GM12878 (cell line): Measurements from ENCODE around the gene CHMP6. TPM values are rescaled to one million over a fixed set of nuclear protein-coding genes. Genes with fewer than 3 reads are reported as not detected.

Experiments
- ATAC-seq: fragments of 200-7000 bp; cut with Tn5 transposase; 3 replicates; pipeline ENCODE4 v1.9.1; 2020; ENCODE audit warnings: mild to moderate bottlenecking, moderate library complexity
- BruUV-seq: library from RNA; stranded (reverse); fragments of 400-500 nt; replicated peaks from 2 replicates; lab custom pipeline; 2021; lab: Mats Ljungman, UMichigan
- CTCF ChIA-PET: fragments of 300-600 bp; sonication (Branson Sonifier 250); formaldehyde crosslinking; extraction: SDS; loops from one replicate; lab custom pipeline; 2021; ENCODE audit warnings: inconsistent platforms; lab: Yijun Ruan, JAX
- POLR2A ChIA-PET: fragments of 350-600 bp; formaldehyde crosslinking; extraction: SDS; loops from one replicate; lab custom pipeline; 2021; ENCODE audit warnings: inconsistent platforms; lab: Charles Lee
- RAD21 ChIA-PET: fragments of 300-600 bp; sonication (Branson Sonifier 250); formaldehyde crosslinking; loops from one replicate; lab custom pipeline; 2023; ENCODE audit warnings: antibody characterized with exemption; ENCODE audit not compliant: unreplicated experiment; lab: Charles Lee
- SMC1A ChIA-PET: fragments of 300-600 bp; sonication (Branson Sonifier 250); formaldehyde crosslinking; loops from one replicate; lab custom pipeline; 2023; ENCODE audit not compliant: unreplicated experiment, uncharacterized antibody; lab: Charles Lee
- DNase-seq: peaks from one replicate; pipeline ENCODE4 v3.0.0-alpha.2; 2011; ENCODE audit warnings: low read depth, low spot score
- FAIRE-seq: peaks from 3 replicates; lab custom pipeline; 2011; peaks lifted over from hg19 to GRCh38; lab: Jason Lieb, UNC
- H2AFZ ChIP-seq: 2 replicates; pipeline ENCODE4 v1.6.0; 2011; ENCODE audit warnings: low read depth, low read length, control low read depth; ENCODE audit not compliant: control insufficient read depth
- H3K27ac ChIP-seq: 2 replicates; pipeline ENCODE4 v1.5.1; 2011; ENCODE audit warnings: control low read depth; ENCODE audit not compliant: control insufficient read depth, insufficient read depth
- H3K27me3 ChIP-seq, 2 experiments: replicated peaks in 1 of 2; 2 replicates each; pipeline versions ENCODE4 v1.6.0 to v1.6.1; 2011; ENCODE audit warnings: low read length in 1 of 2; ENCODE audit not compliant: control insufficient read depth in 2 of 2, insufficient read depth in 2 of 2
- H3K36me3 ChIP-seq, 2 experiments: 2 replicates each; pipeline ENCODE4 v1.5.1; 2011; ENCODE audit warnings: low read length in 1 of 2; ENCODE audit not compliant: control insufficient read depth in 2 of 2, insufficient read depth in 2 of 2
- H3K4me1 ChIP-seq: 2 replicates; pipeline ENCODE4 v1.6.1; 2011; ENCODE audit warnings: mild to moderate bottlenecking, low read length, moderate library complexity, mixed read lengths; ENCODE audit not compliant: control insufficient read depth, insufficient read depth
- H3K4me2 ChIP-seq: 2 replicates; pipeline ENCODE4 v1.6.0; 2011; ENCODE audit warnings: control low read depth; ENCODE audit not compliant: control insufficient read depth, insufficient read depth
- H3K4me3 ChIP-seq: fragments of 200-600 bp; sonication (generic); 2 replicates; pipeline ENCODE4 v1.5.1; 2016
- H3K79me2 ChIP-seq: 2 replicates; pipeline ENCODE4 v1.6.0; 2011; ENCODE audit warnings: low read length; ENCODE audit not compliant: control insufficient read depth, insufficient read depth
- H3K9ac ChIP-seq: 2 replicates; pipeline ENCODE4 v1.8.0; 2011; ENCODE audit warnings: low read length, control low read depth, mixed read lengths; ENCODE audit not compliant: control insufficient read depth, insufficient read depth
- H3K9me3 ChIP-seq: replicated peaks from 3 replicates; pipeline ENCODE4 v1.5.1; 2011; ENCODE audit warnings: mild to moderate bottlenecking, low read length; ENCODE audit not compliant: control insufficient read depth, insufficient read depth
- H4K20me1 ChIP-seq: 2 replicates; pipeline ENCODE4 v1.6.0; 2011; ENCODE audit not compliant: control insufficient read depth, insufficient read depth
- CBFB ChIP-seq: IDR thresholded peaks from 2 replicates; pipeline ENCODE4 v1.6.1; 2016; ENCODE audit warnings: antibody characterized with exemption, low read depth
- DPF2 ChIP-seq: fragments of 450-650 bp; IDR thresholded peaks from 2 replicates; pipeline ENCODE4 v1.6.1; 2017; ENCODE audit warnings: mild to moderate bottlenecking
- FOXM1 ChIP-seq: IDR thresholded peaks from 2 replicates; pipeline ENCODE4 v1.6.1; 2012; ENCODE audit warnings: low read depth, mild to moderate bottlenecking, inconsistent platforms, low read length, moderate library complexity
- GATAD2B ChIP-seq: fragments of 450-650 bp; conservative IDR thresholded peaks from 2 replicates; pipeline ENCODE4 v1.6.1; 2017; ENCODE audit warnings: low read depth, mild to moderate bottlenecking, moderate library complexity
- HCFC1 ChIP-seq: fragments of 150-350 bp; IDR thresholded peaks from 2 replicates; pipeline ENCODE4 v1.6.1; 2014; ENCODE audit warnings: low read length
- IKZF2 ChIP-seq, 2 experiments: fragments of 450-650 bp; IDR thresholded peaks; 2 replicates each; pipeline ENCODE4 v1.6.1; 2017; ENCODE audit warnings: mild to moderate bottlenecking in 2 of 2, moderate library complexity in 2 of 2
- IRF3 ChIP-seq: fragments of 450-650 bp; IDR thresholded peaks from 2 replicates; pipeline ENCODE4 v1.6.1; 2014; ENCODE audit warnings: mild to moderate bottlenecking
- KLF5 ChIP-seq: fragments of 450-650 bp; IDR thresholded peaks from 2 replicates; pipeline ENCODE4 v1.6.1; 2014; ENCODE audit warnings: mild to moderate bottlenecking; ENCODE audit not compliant: partially characterized antibody
- MEF2A ChIP-seq: IDR thresholded peaks from 2 replicates; pipeline ENCODE4 v1.6.1; 2011; ENCODE audit warnings: low read depth, mild to moderate bottlenecking, low read length, moderate library complexity; ENCODE audit not compliant: insufficient read depth
- MYB ChIP-seq: fragments of 150-350 bp; IDR thresholded peaks from 2 replicates; pipeline ENCODE4 v1.6.1; 2014; ENCODE audit warnings: mild to moderate bottlenecking, low read depth, low read length, borderline replicate concordance
- NR2C1 ChIP-seq: fragments of 450-650 bp; IDR thresholded peaks from 2 replicates; pipeline ENCODE4 v1.6.1; 2017; ENCODE audit warnings: antibody characterized with exemption, mild to moderate bottlenecking, moderate library complexity
- REST ChIP-seq: IDR thresholded peaks from 2 replicates; pipeline ENCODE4 v1.6.1; 2012; ENCODE audit warnings: mild to moderate bottlenecking, low read depth, low read length
- SREBF2 ChIP-seq: IDR thresholded peaks from 2 replicates; pipeline ENCODE4 v1.6.1; 2012; ENCODE audit warnings: mild to moderate bottlenecking, low read length
- WGBS: methylation state at CpG from one replicate; pipeline ENCODE4 v1.1.6; 2016; ENCODE audit warnings: low lambda C conversion rate; ENCODE audit not compliant: insufficient replicate concordance, insufficient coverage; ENCODE audit errors: missing lambda C conversion rate; 5-methylcytosine and 5-hydroxymethylcytosine counted together
- in situ Hi-C: fragments of 300-500 bp; cut with MboI; formaldehyde crosslinking; loops from 9 replicates; pipeline ENCODE4 v1.14.3; 2018; ENCODE audit warnings: mixed read lengths
- intact Hi-C: fragments of 100-400 bp; cut with micrococcal nuclease; formaldehyde crosslinking; loops from one replicate; pipeline ENCODE4 v1.14.2; 2022; ENCODE audit not compliant: unreplicated experiment
- polyA plus RNA-seq, 11 experiments: library from polyadenylated mRNA; depleted of rRNA in 4 of 11; unstranded in 6 of 11; stranded (reverse) in 5 of 11; fragments of >200 nt; fragmentation: Nextera tagmentation in 4 of 11; fragmentation: Illumina TruSeq in 1 of 11; extraction: Ambion mirVana in 4 of 11; extraction: Trizol in 1 of 11; gene quantifications; 1 replicate in 1 of 11; 2 replicates in 10 of 11; pipeline versions ENCODE4 v1.2.1 to v1.2.3, GENCODE V29; 2011 to 2016; ENCODE audit warnings: inconsistent platforms in 2 of 11, missing spikeins in 2 of 11, low read depth in 1 of 11
- total RNA-seq, 4 experiments: library from RNA; depleted of rRNA in 3 of 4; stranded (reverse); fragments of >200 nt in 3 of 4; fragmentation: Illumina TruSeq in 1 of 4; extraction: Trizol in 1 of 4; gene quantifications; 2 replicates each; pipeline versions ENCODE4 v1.2.1 to v1.2.3, GENCODE V29; 2013 to 2021
- TF ChIP-seq, protein P1 (sequence below): fragments of 450-650 bp; IDR thresholded peaks from 2 replicates; pipeline ENCODE4 v1.6.1; 2016; ENCODE audit warnings: mild to moderate bottlenecking, moderate library complexity, borderline replicate concordance
- TF ChIP-seq, protein P2 (sequence below): fragments of 450-650 bp; IDR thresholded peaks from 2 replicates; pipeline ENCODE4 v1.6.1; 2017; ENCODE audit warnings: low read depth, mild to moderate bottlenecking, moderate library complexity

The CHMP6 gene
- total and polyA plus RNA-seq, 10 of the 15 experiments (the other 5 are each of a cell fraction or from before 2014, with no cell fraction given) = 0.21 to 37.9 (median 14.7) TPM

- no peak overlapping the region for H3K27ac ChIP-seq
- TF ChIP-seq MEF2A (no peak), IRF3 (no peak), GATAD2B (no peak), KLF5 (no peak), FOXM1 (no peak), REST (no peak), MYB (no peak), CBFB (no peak), SREBF2 (no peak), NR2C1 (no peak), IKZF2 (IDR thresholded peaks at IDR 0.05) (no peak), DPF2 (no peak), HCFC1 (no peak)
- TF ChIP-seq, protein P1, sequence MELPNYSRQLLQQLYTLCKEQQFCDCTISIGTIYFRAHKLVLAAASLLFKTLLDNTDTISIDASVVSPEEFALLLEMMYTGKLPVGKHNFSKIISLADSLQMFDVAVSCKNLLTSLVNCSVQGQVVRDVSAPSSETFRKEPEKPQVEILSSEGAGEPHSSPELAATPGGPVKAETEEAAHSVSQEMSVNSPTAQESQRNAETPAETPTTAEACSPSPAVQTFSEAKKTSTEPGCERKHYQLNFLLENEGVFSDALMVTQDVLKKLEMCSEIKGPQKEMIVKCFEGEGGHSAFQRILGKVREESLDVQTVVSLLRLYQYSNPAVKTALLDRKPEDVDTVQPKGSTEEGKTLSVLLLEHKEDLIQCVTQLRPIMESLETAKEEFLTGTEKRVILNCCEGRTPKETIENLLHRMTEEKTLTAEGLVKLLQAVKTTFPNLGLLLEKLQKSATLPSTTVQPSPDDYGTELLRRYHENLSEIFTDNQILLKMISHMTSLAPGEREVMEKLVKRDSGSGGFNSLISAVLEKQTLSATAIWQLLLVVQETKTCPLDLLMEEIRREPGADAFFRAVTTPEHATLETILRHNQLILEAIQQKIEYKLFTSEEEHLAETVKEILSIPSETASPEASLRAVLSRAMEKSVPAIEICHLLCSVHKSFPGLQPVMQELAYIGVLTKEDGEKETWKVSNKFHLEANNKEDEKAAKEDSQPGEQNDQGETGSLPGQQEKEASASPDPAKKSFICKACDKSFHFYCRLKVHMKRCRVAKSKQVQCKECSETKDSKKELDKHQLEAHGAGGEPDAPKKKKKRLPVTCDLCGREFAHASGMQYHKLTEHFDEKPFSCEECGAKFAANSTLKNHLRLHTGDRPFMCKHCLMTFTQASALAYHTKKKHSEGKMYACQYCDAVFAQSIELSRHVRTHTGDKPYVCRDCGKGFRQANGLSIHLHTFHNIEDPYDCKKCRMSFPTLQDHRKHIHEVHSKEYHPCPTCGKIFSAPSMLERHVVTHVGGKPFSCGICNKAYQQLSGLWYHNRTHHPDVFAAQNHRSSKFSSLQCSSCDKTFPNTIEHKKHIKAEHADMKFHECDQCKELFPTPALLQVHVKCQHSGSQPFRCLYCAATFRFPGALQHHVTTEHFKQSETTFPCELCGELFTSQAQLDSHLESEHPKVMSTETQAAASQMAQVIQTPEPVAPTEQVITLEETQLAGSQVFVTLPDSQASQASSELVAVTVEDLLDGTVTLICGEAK = no peak
- TF ChIP-seq, protein P2, sequence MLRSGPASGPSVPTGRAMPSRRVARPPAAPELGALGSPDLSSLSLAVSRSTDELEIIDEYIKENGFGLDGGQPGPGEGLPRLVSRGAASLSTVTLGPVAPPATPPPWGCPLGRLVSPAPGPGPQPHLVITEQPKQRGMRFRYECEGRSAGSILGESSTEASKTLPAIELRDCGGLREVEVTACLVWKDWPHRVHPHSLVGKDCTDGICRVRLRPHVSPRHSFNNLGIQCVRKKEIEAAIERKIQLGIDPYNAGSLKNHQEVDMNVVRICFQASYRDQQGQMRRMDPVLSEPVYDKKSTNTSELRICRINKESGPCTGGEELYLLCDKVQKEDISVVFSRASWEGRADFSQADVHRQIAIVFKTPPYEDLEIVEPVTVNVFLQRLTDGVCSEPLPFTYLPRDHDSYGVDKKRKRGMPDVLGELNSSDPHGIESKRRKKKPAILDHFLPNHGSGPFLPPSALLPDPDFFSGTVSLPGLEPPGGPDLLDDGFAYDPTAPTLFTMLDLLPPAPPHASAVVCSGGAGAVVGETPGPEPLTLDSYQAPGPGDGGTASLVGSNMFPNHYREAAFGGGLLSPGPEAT = no peak
Observed at GRCh38 chr17:81046132-81046769, 54.6 kb downstream of the CHMP6 start.

More at GRCh38 chr17:81046132-81046769, 54.6 kb downstream of the CHMP6 start:
- Histone ChIP-seq H3K9me3 (no peaks in the 10 kb centered on the region), H3K4me3 (no peak overlapping the region), H3K36me3 (no peaks in the 10 kb centered on the region), H4K20me1 (no peaks in the 10 kb centered on the region), H3K4me1 (peaks cover 22% of the 10 kb centered on the region), H3K4me2 (no peak overlapping the region), H3K27me3 (no peaks in the 10 kb centered on the region), H3K79me2 (no peaks in the 10 kb centered on the region), H2AFZ (no peak overlapping the region), H3K9ac (no peak overlapping the region)
- ChIA-PET SMC1A (no interaction called here), POLR2A (no interaction called here), RAD21 (no interaction called here), CTCF (interaction anchor here (0.6 kb wide), 1 partner anchor 22 kb away, joined by 3 read pairs; no protein-coding TSS in a partner anchor)
- ATAC-seq = no peak
- in situ Hi-C loops = no loop called here
- 43% methylated on average over 17 of the region's 17 CpGs for WGBS
- BruUV-seq = no TSS peak
- no peak for DNase-seq
- intact Hi-C loops = no loop called here
- no peak for FAIRE-seq
